ENCODE data around the gene RIT1. TPM values are rescaled to one million over a fixed set of nuclear protein-coding genes. Genes with fewer than 3 reads are reported as not detected.

RIT1 gene
- total RNA-seq, 2 experiments from 2014 or later = 15.9 to 21.0 TPM

DNA sequence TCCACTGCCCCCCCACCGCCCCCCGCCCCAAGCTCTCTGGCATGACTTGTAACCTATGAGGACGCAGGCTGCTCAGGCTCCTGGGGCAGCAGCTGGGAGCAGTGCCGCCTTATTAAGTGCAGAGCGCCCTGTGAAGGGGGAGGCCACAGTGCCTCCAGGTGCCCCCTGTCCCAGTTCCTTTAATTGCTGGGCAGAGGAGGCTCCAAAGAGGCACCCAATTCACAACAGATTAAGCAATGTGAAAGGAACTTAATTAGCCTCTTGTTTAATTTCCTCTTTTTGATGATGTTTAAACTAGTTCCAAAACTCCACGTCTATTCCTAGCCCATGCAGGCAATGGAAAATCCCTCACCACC is 33.3 kb upstream of the RIT1 start:
- peak overlapping the region; percentile 89 for H3K4me2 ChIP-seq (ENCODE audit: low read length)
- intact Hi-C loops (cut with micrococcal nuclease; ENCODE audit: unreplicated experiment) = no loop called here
- H2AFZ ChIP-seq (ENCODE audit: low read length) = no peak overlapping the region
- CTCF ChIA-PET (ENCODE audit: unreplicated experiment) = interaction anchor here (0.6 to 2.8 kb wide), 5 partner anchors 33 to 87 kb away, joined by 3 to 8 read pairs (median 5); partner anchors contain the start of gene ARHGEF2
- DNase-seq (ENCODE audit: low spot score) = peak; percentile 57
- BruUV-seq (replicated peaks) = no TSS peak
- no peaks in the 10 kb centered on the region for H4K20me1 ChIP-seq (ENCODE audit: insufficient read depth, low read length)
- TF ChIP-seq, protein P1, sequence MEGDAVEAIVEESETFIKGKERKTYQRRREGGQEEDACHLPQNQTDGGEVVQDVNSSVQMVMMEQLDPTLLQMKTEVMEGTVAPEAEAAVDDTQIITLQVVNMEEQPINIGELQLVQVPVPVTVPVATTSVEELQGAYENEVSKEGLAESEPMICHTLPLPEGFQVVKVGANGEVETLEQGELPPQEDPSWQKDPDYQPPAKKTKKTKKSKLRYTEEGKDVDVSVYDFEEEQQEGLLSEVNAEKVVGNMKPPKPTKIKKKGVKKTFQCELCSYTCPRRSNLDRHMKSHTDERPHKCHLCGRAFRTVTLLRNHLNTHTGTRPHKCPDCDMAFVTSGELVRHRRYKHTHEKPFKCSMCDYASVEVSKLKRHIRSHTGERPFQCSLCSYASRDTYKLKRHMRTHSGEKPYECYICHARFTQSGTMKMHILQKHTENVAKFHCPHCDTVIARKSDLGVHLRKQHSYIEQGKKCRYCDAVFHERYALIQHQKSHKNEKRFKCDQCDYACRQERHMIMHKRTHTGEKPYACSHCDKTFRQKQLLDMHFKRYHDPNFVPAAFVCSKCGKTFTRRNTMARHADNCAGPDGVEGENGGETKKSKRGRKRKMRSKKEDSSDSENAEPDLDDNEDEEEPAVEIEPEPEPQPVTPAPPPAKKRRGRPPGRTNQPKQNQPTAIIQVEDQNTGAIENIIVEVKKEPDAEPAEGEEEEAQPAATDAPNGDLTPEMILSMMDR (conservative IDR thresholded peaks at IDR 0.05; ENCODE audit: low read length) = no peak
- no peak for TF ChIP-seq EZH2phosphoT487 (IDR thresholded peaks at IDR 0.05; ENCODE audit: borderline replicate concordance, low read depth, low read length)
- H3K27ac ChIP-seq (ENCODE audit: low read depth, low read length, poor library complexity, severe bottlenecking) = peak overlapping the region; percentile 96
- POLR2A ChIA-PET = interaction anchor here (0.5 to 4.3 kb wide), 9 partner anchors 10 to 89 kb away, joined by 3 to 34 read pairs (median 3); partner anchors contain the start of genes ARHGEF2, GON4L and KHDC4
- peaks cover 28% of the 10 kb centered on the region for H3K36me3 ChIP-seq (ENCODE audit: insufficient read depth, low read length)
- no peaks in the 10 kb centered on the region for H3K9me3 ChIP-seq (ENCODE audit: low read length)
- H3K9me2 ChIP-seq (ENCODE audit: insufficient read depth, low read length) = no peaks in the 10 kb centered on the region
- no peaks in the 10 kb centered on the region for H3K79me2 ChIP-seq (ENCODE audit: insufficient read depth, low read depth, low read length)
- peaks cover 83% of the 10 kb centered on the region for H3K4me1 ChIP-seq (ENCODE audit: insufficient read depth, low read length, poor library complexity, severe bottlenecking)
- H3K4me3 ChIP-seq (ENCODE audit: low read depth, low read length, poor library complexity, severe bottlenecking) = peak overlapping the region; percentile 13

DNA sequence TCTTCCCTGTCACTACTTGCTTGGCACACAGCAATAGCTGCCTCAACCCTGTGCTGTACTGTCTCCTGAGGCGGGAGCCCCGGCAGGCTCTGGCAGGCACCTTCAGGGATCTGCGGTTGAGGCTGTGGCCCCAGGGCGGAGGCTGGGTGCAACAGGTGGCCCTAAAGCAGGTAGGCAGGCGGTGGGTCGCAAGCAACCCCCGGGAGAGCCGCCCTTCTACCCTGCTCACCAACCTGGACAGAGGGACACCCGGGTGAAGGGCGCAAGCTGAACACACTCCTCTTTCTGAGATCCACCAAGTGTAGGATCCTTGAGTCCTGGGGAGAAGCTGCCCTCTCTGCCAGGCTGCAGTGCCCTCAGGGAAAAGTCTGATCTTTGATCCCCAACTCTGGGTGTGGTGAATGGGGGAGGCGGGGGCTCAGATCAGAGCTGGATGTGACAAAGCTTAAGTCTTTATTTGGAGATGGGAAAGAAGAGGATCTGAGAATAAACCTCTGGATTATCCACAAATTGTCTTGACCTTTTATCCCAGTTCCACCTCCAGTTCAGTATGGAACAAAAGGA is 31.5 kb upstream of the RIT1 start:
- H3K27ac ChIP-seq (ENCODE audit: low read depth, low read length, poor library complexity, severe bottlenecking) = peak overlapping the region; percentile 96

More for the DNA sequence above, 31.5 kb upstream of the RIT1 start:
- no peak for TF ChIP-seq EZH2phosphoT487 (IDR thresholded peaks at IDR 0.05; ENCODE audit: borderline replicate concordance, low read depth, low read length)
- TF ChIP-seq, protein P1 (conservative IDR thresholded peaks at IDR 0.05; ENCODE audit: low read length) = no peak
- H4K20me1 ChIP-seq (ENCODE audit: insufficient read depth, low read length) = no peaks in the 10 kb centered on the region
- no peak for DNase-seq (ENCODE audit: low spot score)
- no peaks in the 10 kb centered on the region for H3K79me2 ChIP-seq (ENCODE audit: insufficient read depth, low read depth, low read length)
- H3K9me3 ChIP-seq (ENCODE audit: low read length) = no peaks in the 10 kb centered on the region
- intact Hi-C loops (cut with micrococcal nuclease; ENCODE audit: unreplicated experiment) = no loop called here
- peaks cover 13% of the 10 kb centered on the region for H3K36me3 ChIP-seq (ENCODE audit: insufficient read depth, low read length)
- H3K4me3 ChIP-seq (ENCODE audit: low read depth, low read length, poor library complexity, severe bottlenecking) = no peak overlapping the region
- BruUV-seq (replicated peaks) = no TSS peak
- H2AFZ ChIP-seq (ENCODE audit: low read length) = no peak overlapping the region
- POLR2A ChIA-PET = interaction anchor here (1.0 to 4.3 kb wide), 3 partner anchors 12 to 40 kb away, joined by 4 to 34 read pairs (median 32); partner anchors contain the start of gene ARHGEF2
- peak overlapping the region; percentile 27 for H3K4me2 ChIP-seq (ENCODE audit: low read length)
- H3K9me2 ChIP-seq (ENCODE audit: insufficient read depth, low read length) = no peaks in the 10 kb centered on the region
- peaks cover 90% of the 10 kb centered on the region for H3K4me1 ChIP-seq (ENCODE audit: insufficient read depth, low read length, poor library complexity, severe bottlenecking)
- CTCF ChIA-PET (ENCODE audit: unreplicated experiment) = interaction anchor here (0.6 to 2.8 kb wide), 2 partner anchors 36 to 47 kb away, joined by 4 to 8 read pairs; partner anchors contain the start of gene ARHGEF2

Measured in OCI-LY7 (cell line).